Hepatocyte (in vitro differentiated cells): ENCODE data around the gene METAP1D. TPM values are rescaled to one million over a fixed set of nuclear protein-coding genes. Genes with fewer than 3 reads are reported as not detected.

Experiments
- DNase-seq: peaks from one replicate; pipeline ENCODE4 v3.0.0-alpha.2; 2016; ENCODE audit warnings: low spot score
- H2AFZ ChIP-seq: fragments of 200-600 bp; sonication (generic); 2 replicates; pipeline ENCODE4 v1.6.0; 2016; ENCODE audit warnings: antibody characterized with exemption, mild to moderate bottlenecking
- H3K27ac ChIP-seq: fragments of 200-600 bp; sonication (generic); 2 replicates; pipeline ENCODE4 v1.5.1; 2016; ENCODE audit warnings: mild to moderate bottlenecking
- H3K27me3 ChIP-seq: fragments of 200-600 bp; sonication (generic); 2 replicates; pipeline ENCODE4 v1.6.1; 2016
- H3K36me3 ChIP-seq: fragments of 200-600 bp; sonication (generic); replicated peaks from 2 replicates; pipeline ENCODE4 v1.5.1; 2016; ENCODE audit warnings: low read depth; ENCODE audit not compliant: insufficient read depth
- H3K4me1 ChIP-seq: fragments of 200-600 bp; sonication (generic); 2 replicates; pipeline ENCODE4 v1.5.1; 2016; ENCODE audit warnings: mild to moderate bottlenecking, moderate library complexity; ENCODE audit not compliant: insufficient read depth
- H3K4me2 ChIP-seq: fragments of 200-600 bp; sonication (generic); 2 replicates; pipeline ENCODE4 v1.6.0; 2016
- H3K4me3 ChIP-seq: fragments of 200-600 bp; sonication (generic); 2 replicates; pipeline ENCODE4 v1.5.1; 2016; ENCODE audit warnings: mild to moderate bottlenecking
- H3K79me2 ChIP-seq: fragments of 200-600 bp; sonication (generic); 2 replicates; pipeline ENCODE4 v1.6.0; 2017; ENCODE audit warnings: mild to moderate bottlenecking
- H3K9me2 ChIP-seq: fragments of 200-600 bp; sonication (generic); replicated peaks from 2 replicates; pipeline ENCODE4 v1.6.0; 2017; ENCODE audit warnings: mild to moderate bottlenecking; ENCODE audit not compliant: insufficient read depth
- H3K9me3 ChIP-seq: fragments of 200-600 bp; sonication (generic); 2 replicates; pipeline ENCODE4 v1.5.1; 2016; ENCODE audit warnings: low read depth, mild to moderate bottlenecking
- H4K20me1 ChIP-seq: fragments of 200-600 bp; sonication (generic); 2 replicates; pipeline ENCODE4 v1.6.0; 2016; ENCODE audit warnings: mild to moderate bottlenecking; ENCODE audit not compliant: insufficient read depth, poor library complexity, severe bottlenecking
- EZH2 ChIP-seq: fragments of 200-600 bp; sonication (generic); IDR thresholded peaks from 2 replicates; pipeline ENCODE4 v1.6.1; 2016; ENCODE audit warnings: antibody characterized with exemption, mild to moderate bottlenecking, borderline replicate concordance
- EZH2phosphoT487 ChIP-seq: fragments of 200-600 bp; sonication (generic); IDR thresholded peaks from one replicate; pipeline ENCODE4 v1.6.1; 2018; ENCODE audit warnings: antibody characterized with exemption, mild to moderate bottlenecking, low read depth, moderate library complexity; ENCODE audit not compliant: unreplicated experiment, severe bottlenecking
- WGBS: methylation state at CpG from one replicate; pipeline ENCODE4 v1.1.6; 2016; ENCODE audit warnings: low lambda C conversion rate; ENCODE audit errors: missing lambda C conversion rate; 5-methylcytosine and 5-hydroxymethylcytosine counted together
- polyA plus RNA-seq: library from polyadenylated mRNA; unstranded; fragments of >200 nt; fragmentation: Nextera tagmentation; extraction: Ambion mirVana; gene quantifications from 2 replicates; pipeline ENCODE4 v1.2.1, GENCODE V29; 2016
- total RNA-seq: library from RNA; depleted of rRNA; stranded (reverse); fragments of >200 nt; gene quantifications from 2 replicates; pipeline ENCODE4 v1.2.3, GENCODE V29; 2014
- TF ChIP-seq, protein P1 (sequence below): fragments of 200-600 bp; sonication (generic); IDR thresholded peaks from 2 replicates; pipeline ENCODE4 v1.5.1; 2016; ENCODE audit warnings: antibody characterized with exemption, mild to moderate bottlenecking; ENCODE audit not compliant: poor library complexity

METAP1D gene
- total and polyA plus RNA-seq, 2 experiments from 2014 or later: 2.8 to 6.0 TPM

- Histone ChIP-seq H3K79me2 (no peaks in the 10 kb centered on the region), H3K4me2 (no peak overlapping the region), H4K20me1 (no peaks in the 10 kb centered on the region), H2AFZ (no peak overlapping the region), H3K4me3 (no peak overlapping the region), H3K9me2 (no peaks in the 10 kb centered on the region), H3K9me3 (no peaks in the 10 kb centered on the region), H3K36me3 (no peaks in the 10 kb centered on the region), H3K27ac (no peak overlapping the region), H3K4me1 (no peaks in the 10 kb centered on the region), H3K27me3 (no peaks in the 10 kb centered on the region)
- no peak for TF ChIP-seq EZH2phosphoT487
- TF ChIP-seq, protein P1, sequence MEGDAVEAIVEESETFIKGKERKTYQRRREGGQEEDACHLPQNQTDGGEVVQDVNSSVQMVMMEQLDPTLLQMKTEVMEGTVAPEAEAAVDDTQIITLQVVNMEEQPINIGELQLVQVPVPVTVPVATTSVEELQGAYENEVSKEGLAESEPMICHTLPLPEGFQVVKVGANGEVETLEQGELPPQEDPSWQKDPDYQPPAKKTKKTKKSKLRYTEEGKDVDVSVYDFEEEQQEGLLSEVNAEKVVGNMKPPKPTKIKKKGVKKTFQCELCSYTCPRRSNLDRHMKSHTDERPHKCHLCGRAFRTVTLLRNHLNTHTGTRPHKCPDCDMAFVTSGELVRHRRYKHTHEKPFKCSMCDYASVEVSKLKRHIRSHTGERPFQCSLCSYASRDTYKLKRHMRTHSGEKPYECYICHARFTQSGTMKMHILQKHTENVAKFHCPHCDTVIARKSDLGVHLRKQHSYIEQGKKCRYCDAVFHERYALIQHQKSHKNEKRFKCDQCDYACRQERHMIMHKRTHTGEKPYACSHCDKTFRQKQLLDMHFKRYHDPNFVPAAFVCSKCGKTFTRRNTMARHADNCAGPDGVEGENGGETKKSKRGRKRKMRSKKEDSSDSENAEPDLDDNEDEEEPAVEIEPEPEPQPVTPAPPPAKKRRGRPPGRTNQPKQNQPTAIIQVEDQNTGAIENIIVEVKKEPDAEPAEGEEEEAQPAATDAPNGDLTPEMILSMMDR: no peak
- TF ChIP-seq EZH2: no peak
- DNase-seq: no peak
- WGBS: 87% methylated on average over 4 of the region's 4 CpGs
Measured at GRCh38 chr2:172013396-172013795, 13.6 kb downstream of the METAP1D start.

- Histone ChIP-seq H3K27me3 (no peaks in the 10 kb centered on the region), H3K9me3 (no peaks in the 10 kb centered on the region), H3K4me3 (no peak overlapping the region), H3K36me3 (no peaks in the 10 kb centered on the region), H3K27ac (peak overlapping the region; percentile 40), H2AFZ (peak overlapping the region; percentile 2), H4K20me1 (no peaks in the 10 kb centered on the region), H3K4me1 (peaks cover 15% of the 10 kb centered on the region), H3K9me2 (no peaks in the 10 kb centered on the region), H3K79me2 (no peaks in the 10 kb centered on the region), H3K4me2 (peak overlapping the region; percentile 60)
- peak; percentile 12 for DNase-seq
- WGBS: 19% methylated on average over 8 of the region's 8 CpGs
- TF ChIP-seq EZH2phosphoT487 (no peak), EZH2 (no peak)
- TF ChIP-seq, protein P1: no peak
Measured at GRCh38 chr2:172021074-172021931, 21.6 kb downstream of the METAP1D start.

DNA sequence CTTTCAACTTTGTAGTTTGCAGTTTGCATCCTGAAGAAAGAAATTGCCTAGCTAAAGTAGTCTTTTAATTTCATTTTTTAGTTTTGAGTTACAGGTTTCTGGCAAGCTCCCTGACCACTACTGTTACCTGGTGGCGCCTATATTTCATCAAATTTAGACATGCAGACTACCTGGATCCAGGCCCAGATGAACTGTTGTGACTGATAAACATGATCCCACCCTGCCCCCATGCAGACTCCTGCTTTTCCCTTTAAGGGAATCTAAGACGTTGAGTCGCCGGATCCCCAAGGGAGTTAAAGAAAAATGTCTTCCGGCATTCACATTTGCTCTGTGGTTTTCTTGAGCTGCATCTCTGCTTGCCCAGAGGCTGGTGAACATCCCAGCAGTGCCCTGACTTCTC is 22.2 kb downstream of the METAP1D start:
- 37% methylated on average over 5 of the region's 5 CpGs for WGBS
- H3K36me3 ChIP-seq: no peaks in the 10 kb centered on the region
- no peaks in the 10 kb centered on the region for H4K20me1 ChIP-seq
- peak overlapping the region; percentile 60 for H3K4me2 ChIP-seq
- peak overlapping the region; percentile 2 for H2AFZ ChIP-seq
- H3K79me2 ChIP-seq: no peaks in the 10 kb centered on the region
- no peaks in the 10 kb centered on the region for H3K9me3 ChIP-seq
- no peak overlapping the region for H3K27ac ChIP-seq
- no peak overlapping the region for H3K4me3 ChIP-seq
- no peaks in the 10 kb centered on the region for H3K9me2 ChIP-seq
- DNase-seq: no peak
- H3K27me3 ChIP-seq: no peaks in the 10 kb centered on the region
- TF ChIP-seq EZH2phosphoT487 (no peak), EZH2 (no peak)
- TF ChIP-seq, protein P1: no peak
- peaks cover 15% of the 10 kb centered on the region for H3K4me1 ChIP-seq
